HCT116 (cell line): Measurements from ENCODE around the gene ROBO1. TPM values are rescaled to one million over a fixed set of nuclear protein-coding genes. Genes with fewer than 3 reads are reported as not detected.

ENCODE experiments used
- ATAC-seq: fragments of 200-7000 bp; cut with Tn5 transposase; 2 replicates; pipeline ENCODE4 v1.9.1; 2020; ENCODE audit warnings: mild to moderate bottlenecking, moderate library complexity
- BruUV-seq: library from RNA; stranded (reverse); fragments of 400-500 nt; replicated peaks from 2 replicates; lab custom pipeline; 2021; lab: Mats Ljungman, UMichigan
- CTCF ChIA-PET: fragments of 300-600 bp; sonication (Branson Sonifier 250); formaldehyde crosslinking; loops from one replicate; lab custom pipeline; 2021; ENCODE audit warnings: antibody characterized with exemption; lab: Charles Lee
- POLR2A ChIA-PET: fragments of 300-600, 350-600 bp; sonication (Branson Sonifier 250); formaldehyde crosslinking; loops from one replicate; lab custom pipeline; 2021; ENCODE audit warnings: antibody characterized with exemption; lab: Charles Lee
- RAD21 ChIA-PET, 2 experiments: fragments of 300-600 bp; sonication (Branson Sonifier 250); formaldehyde crosslinking; loops; one replicate each; lab custom pipeline; 2023; ENCODE audit warnings: low total read pairs in 2 of 2; ENCODE audit not compliant: uncharacterized antibody in 2 of 2, unreplicated experiment in 2 of 2, low non-redundant PET in 1 of 2; lab: Charles Lee
- DNase-seq: peaks from one replicate; pipeline ENCODE4 v3.0.0-alpha.2; 2010; ENCODE audit warnings: low read depth, low spot score
- H2AFZ ChIP-seq: fragments of 200-600 bp; shearing (Covaris generic), sonication (generic); 2 replicates; pipeline ENCODE4 v1.6.1; 2017; ENCODE audit warnings: low read depth, mixed run types, mixed read lengths, antibody characterized with exemption, low read length; ENCODE audit not compliant: poor library complexity, severe bottlenecking
- H3K27ac ChIP-seq: 2 replicates; pipeline ENCODE4 v1.5.1; 2012; ENCODE audit warnings: low read depth, low read length
- H3K27me3 ChIP-seq: fragments of 200-600 bp; sonication (generic); 2 replicates; pipeline ENCODE4 v1.6.1; 2016; ENCODE audit warnings: mixed run types, low read length, mixed read lengths; ENCODE audit not compliant: insufficient read depth
- H3K36me3 ChIP-seq, 2 experiments: fragments of 200-500 bp in 1 of 2; fragments of 200-600 bp in 1 of 2; sonication (Bioruptor generic) in 1 of 2; sonication (generic) in 1 of 2; 2 replicates each; pipeline versions ENCODE4 v1.5.1 to v1.6.1; 2014 to 2016; ENCODE audit warnings: low read length in 2 of 2, inconsistent platforms in 1 of 2, mixed read lengths in 1 of 2, mixed run types in 1 of 2; ENCODE audit not compliant: insufficient read depth in 2 of 2, control insufficient read depth in 1 of 2
- H3K4me1 ChIP-seq, 2 experiments: fragments of 200-600 bp in 1 of 2; sonication (generic) in 1 of 2; 2 replicates each; pipeline versions ENCODE4 v1.5.1 to v1.6.1; 2012 to 2017; ENCODE audit warnings: low read length in 2 of 2, inconsistent platforms in 1 of 2, mild to moderate bottlenecking in 1 of 2, mixed read lengths in 1 of 2, mixed run types in 1 of 2, moderate library complexity in 1 of 2; ENCODE audit not compliant: insufficient read depth in 2 of 2, control insufficient read depth in 1 of 2
- H3K4me2 ChIP-seq: fragments of 200-600 bp; sonication (generic); 2 replicates; pipeline ENCODE4 v1.6.1; 2017; ENCODE audit warnings: mixed run types, low read length, mixed read lengths
- H3K4me3 ChIP-seq, 2 experiments: fragments of 200-600 bp in 1 of 2; sonication (generic) in 1 of 2; replicated peaks in 1 of 2; 2 replicates each; pipeline ENCODE4 v1.5.1; 2011 to 2016; ENCODE audit warnings: low read length in 2 of 2, control low read depth in 1 of 2, low read depth in 1 of 2, mild to moderate bottlenecking in 1 of 2, mixed read lengths in 1 of 2, mixed run types in 1 of 2
- H3K79me2 ChIP-seq: fragments of 200-600 bp; sonication (generic); 2 replicates; pipeline ENCODE4 v1.6.1; 2017; ENCODE audit warnings: mild to moderate bottlenecking, mixed run types, low read length, moderate library complexity, mixed read lengths; ENCODE audit not compliant: insufficient read depth
- H3K9ac ChIP-seq: fragments of 200-600 bp; sonication (generic); 2 replicates; pipeline ENCODE4 v1.6.1; 2016; ENCODE audit warnings: low read length, mixed read lengths
- H3K9me2 ChIP-seq: fragments of 200-600 bp; sonication (generic), shearing (Covaris generic); 2 replicates; pipeline ENCODE4 v1.6.1; 2017; ENCODE audit warnings: mixed run types, mild to moderate bottlenecking, moderate library complexity; ENCODE audit not compliant: insufficient read depth
- H3K9me3 ChIP-seq, 2 experiments: fragments of 200-500 bp in 1 of 2; fragments of 200-600 bp in 1 of 2; sonication (Bioruptor generic) in 1 of 2; sonication (generic) in 1 of 2; 2 replicates each; pipeline ENCODE4 v1.6.1; 2014 to 2017; ENCODE audit warnings: low read length in 2 of 2, mixed read lengths in 2 of 2, inconsistent platforms in 1 of 2, low read depth in 1 of 2, mild to moderate bottlenecking in 1 of 2, mixed run types in 1 of 2, moderate library complexity in 1 of 2; ENCODE audit not compliant: control insufficient read depth in 1 of 2, insufficient read depth in 1 of 2
- H4K20me1 ChIP-seq: fragments of 200-600 bp; sonication (generic), shearing (Covaris generic); 2 replicates; pipeline ENCODE4 v1.6.1; 2017; ENCODE audit warnings: mixed run types, mild to moderate bottlenecking, moderate library complexity; ENCODE audit not compliant: insufficient read depth
- CBX3 ChIP-seq: IDR thresholded peaks from 2 replicates; pipeline ENCODE4 v1.6.1; 2012; ENCODE audit warnings: low read depth
- CEBPB ChIP-seq: IDR thresholded peaks from 2 replicates; pipeline ENCODE4 v1.6.1; 2012; ENCODE audit warnings: low read depth
- CTCF ChIP-seq, 3 experiments: fragments of 200-600 bp in 1 of 3; sonication (generic) in 1 of 3; IDR thresholded peaks in 2 of 3; conservative IDR thresholded peaks in 1 of 3; 2 replicates each; pipeline ENCODE4 v1.5.1; 2012 to 2017; ENCODE audit warnings: low read depth in 2 of 3, low read length in 2 of 3, antibody characterized with exemption in 1 of 3, borderline replicate concordance in 1 of 3, control low read depth in 1 of 3, mild to moderate bottlenecking in 1 of 3, mixed read lengths in 1 of 3, mixed run types in 1 of 3, moderate library complexity in 1 of 3; ENCODE audit not compliant: insufficient read depth in 1 of 3
- EGR1 ChIP-seq: IDR thresholded peaks from 2 replicates; pipeline ENCODE4 v1.6.1; 2012; ENCODE audit warnings: low read depth
- EZH2phosphoT487 ChIP-seq: fragments of 200-600 bp; IDR thresholded peaks from 2 replicates; pipeline ENCODE4 v1.6.1; 2018; ENCODE audit warnings: antibody characterized with exemption, borderline replicate concordance
- FOSL1 ChIP-seq: IDR thresholded peaks from 2 replicates; pipeline ENCODE4 v1.6.1; 2012; ENCODE audit warnings: low read depth
- JUND ChIP-seq: IDR thresholded peaks from 2 replicates; pipeline ENCODE4 v1.6.1; 2012
- POLR2A ChIP-seq: IDR thresholded peaks from 2 replicates; pipeline ENCODE4 v1.7.0; 2011; ENCODE audit warnings: borderline replicate concordance; ENCODE audit not compliant: insufficient read depth, insufficient read length; ENCODE audit errors: extremely low read depth
- REST ChIP-seq: IDR thresholded peaks from 2 replicates; pipeline ENCODE4 v1.6.1; 2012; ENCODE audit warnings: low read depth
- SIN3A ChIP-seq: IDR thresholded peaks from 2 replicates; pipeline ENCODE4 v1.6.1; 2012; ENCODE audit warnings: low read depth
- SP1 ChIP-seq: IDR thresholded peaks from 2 replicates; pipeline ENCODE4 v1.6.1; 2012; ENCODE audit warnings: low read depth
- YY1 ChIP-seq: IDR thresholded peaks from 2 replicates; pipeline ENCODE4 v1.6.1; 2011; ENCODE audit warnings: low read length, low read depth, moderate library complexity, mild to moderate bottlenecking; ENCODE audit not compliant: insufficient replicate concordance; ENCODE audit errors: extremely low read depth
- ZFX ChIP-seq: fragments of 450-650 bp; IDR thresholded peaks from 2 replicates; pipeline ENCODE4 v1.6.1; 2017
- ZNF274 ChIP-seq: fragments of 200-500 bp; sonication (Bioruptor generic); IDR thresholded peaks from 2 replicates; pipeline ENCODE4 v1.6.1; 2014; ENCODE audit warnings: mild to moderate bottlenecking, low read depth, low read length, inconsistent platforms
- intact Hi-C: fragments of 100-400 bp; cut with micrococcal nuclease; formaldehyde crosslinking; loops from 2 replicates; pipeline ENCODE4 v1.10.0; 2022
- total RNA-seq: library from RNA; stranded (reverse); gene quantifications from one replicate; pipeline ENCODE4 v1.2.1, GENCODE V29; 2021; ENCODE audit not compliant: unreplicated experiment

Gene ROBO1
- total RNA-seq, 1 experiment from 2014 or later: 0.27 TPM

- Histone ChIP-seq H3K79me2 (no peaks in the 10 kb centered on the region), H3K9me2 (no peaks in the 10 kb centered on the region), H3K4me2 (no peak overlapping the region), H3K27me3 (no peaks in the 10 kb centered on the region), H2AFZ (no peak overlapping the region), H3K36me3 (no peaks in the 10 kb centered on the region), H3K9ac (no peak overlapping the region), H3K4me1 (no peaks in the 10 kb centered on the region), H4K20me1 (no peaks in the 10 kb centered on the region), H3K9me3 (no peaks in the 10 kb centered on the region; a peak in 2 of 4 replicates), H3K4me3 (no peak overlapping the region), H3K27ac (no peak overlapping the region)
- DNase-seq (no peak), ATAC-seq (no peak)
- POLR2A ChIA-PET: no interaction called here
- TF ChIP-seq SP1 (no peak), REST (no peak), EZH2phosphoT487 (no peak), FOSL1 (no peak), CBX3 (no peak), JUND (no peak), ZNF274 (no peak), CTCF (IDR thresholded peaks at IDR 0.05 in 2 of 3, conservative IDR thresholded peaks at IDR 0.05 in 1 of 3; ENCODE audit: borderline replicate concordance in 1 of 3, insufficient read depth in 1 of 3, low read depth in 2 of 3, low read length in 2 of 3) (no peak), CEBPB (no peak), YY1 (no peak), POLR2A (no peak), EGR1 (no peak), ZFX (no peak), SIN3A (no peak)
- RAD21 ChIA-PET: no interaction called here
- intact Hi-C loops: no loop called here
- no TSS peak for BruUV-seq
- CTCF ChIA-PET: no interaction called here
Measured at GRCh38 chr3:79366414-79366813, 401.4 kb downstream of the ROBO1 start.
